K562 (cell line): ENCODE data around the gene ADAMTSL3. TPM values are rescaled to one million over a fixed set of nuclear protein-coding genes. Genes with fewer than 3 reads are reported as not detected.

Experiments used
- ATAC-seq: fragments of 200-7000 bp; cut with Tn5 transposase; 3 replicates; pipeline ENCODE4 v1.9.1; 2020; ENCODE audit warnings: moderate library complexity
- BruUV-seq: library from RNA; stranded (reverse); fragments of 400-500 nt; replicated peaks from 2 replicates; lab custom pipeline; 2021; lab: Mats Ljungman, UMichigan
- CTCF ChIA-PET: fragments of 300-600 bp; formaldehyde crosslinking; extraction: SDS; loops from one replicate; lab custom pipeline; 2021; ENCODE audit warnings: low intra/inter-chr PET ratio; lab: Yijun Ruan, JAX
- POLR2A ChIA-PET: fragments of 300-600, 350-650 bp; sonication (Branson Sonifier 250); formaldehyde crosslinking; extraction: SDS; loops from one replicate; lab custom pipeline; 2021; ENCODE audit warnings: antibody characterized with exemption, inconsistent platforms; lab: Yijun Ruan, JAX
- DNase-seq, 4 experiments: peaks; one replicate each; pipeline versions ENCODE4 v3.0.0 to v3.0.0-alpha.2; 2011 to 2018; ENCODE audit warnings: low spot score in 3 of 4, mixed read lengths in 3 of 4; ENCODE audit errors: extremely low read depth in 1 of 4
- FAIRE-seq: peaks from 2 replicates; lab custom pipeline; 2011; peaks lifted over from hg19 to GRCh38; lab: Jason Lieb, UNC
- H2AFZ ChIP-seq: 2 replicates; pipeline ENCODE4 v1.6.0; 2011; ENCODE audit warnings: low read depth, low read length, control low read depth, inconsistent platforms
- H3K27ac ChIP-seq: fragments of 200-600 bp; 3 replicates; pipeline ENCODE4 v1.8.0; 2011; ENCODE audit warnings: low read depth, mild to moderate bottlenecking, control low read depth, inconsistent platforms, low read length, moderate library complexity, mixed read lengths; ENCODE audit errors: extremely low read depth
- H3K27me3 ChIP-seq, 2 experiments: fragments of 300-600 bp in 1 of 2; 2 replicates in 1 of 2; 3 replicates in 1 of 2; pipeline versions ENCODE4 v1.6.0 to v1.8.0; 2011; ENCODE audit warnings: inconsistent platforms in 2 of 2, low read length in 2 of 2, mild to moderate bottlenecking in 1 of 2, mixed read lengths in 1 of 2, moderate library complexity in 1 of 2; ENCODE audit not compliant: control insufficient read depth in 2 of 2, insufficient read depth in 2 of 2
- H3K36me3 ChIP-seq: fragments of 300-600 bp; 3 replicates; pipeline ENCODE4 v1.8.0; 2011; ENCODE audit warnings: mild to moderate bottlenecking, low read length, inconsistent platforms; ENCODE audit not compliant: control insufficient read depth, insufficient read depth
- H3K4me1 ChIP-seq, 2 experiments: fragments of 200-600 bp in 1 of 2; replicated peaks in 1 of 2; 2 replicates in 1 of 2; 3 replicates in 1 of 2; pipeline versions ENCODE4 v1.5.1 to v1.8.0; 2011; ENCODE audit warnings: inconsistent platforms in 2 of 2, low read length in 2 of 2, mild to moderate bottlenecking in 1 of 2, mixed read lengths in 1 of 2, moderate library complexity in 1 of 2; ENCODE audit not compliant: control insufficient read depth in 2 of 2, insufficient read depth in 2 of 2
- H3K4me2 ChIP-seq: 2 replicates; pipeline ENCODE4 v1.6.1; 2011; ENCODE audit warnings: low read length, control low read depth, inconsistent platforms, mixed read lengths; ENCODE audit not compliant: insufficient read depth
- H3K4me3 ChIP-seq: fragments of 200-600 bp; sonication (generic), shearing (Covaris generic); 2 replicates; pipeline ENCODE4 v1.5.1; 2016; ENCODE audit warnings: control low read depth, inconsistent platforms
- H3K79me2 ChIP-seq: fragments of 200-600 bp; 3 replicates; pipeline ENCODE4 v1.8.0; 2011; ENCODE audit warnings: low read length, inconsistent platforms; ENCODE audit not compliant: control insufficient read depth, insufficient read depth
- H3K9ac ChIP-seq, 2 experiments: 2 replicates each; pipeline versions ENCODE4 v1.6.0 to v1.6.1; 2011; ENCODE audit warnings: low read depth in 2 of 2, low read length in 2 of 2, control low read depth in 1 of 2, inconsistent platforms in 1 of 2, mild to moderate bottlenecking in 1 of 2, mixed read lengths in 1 of 2; ENCODE audit not compliant: insufficient read depth in 1 of 2
- H3K9me1 ChIP-seq: one replicate; pipeline ENCODE4 v1.6.0; 2011; ENCODE audit warnings: inconsistent platforms, mild to moderate bottlenecking, low read length, moderate library complexity; ENCODE audit not compliant: control insufficient read depth, insufficient read depth
- H3K9me3 ChIP-seq: replicated peaks from 2 replicates; pipeline ENCODE4 v1.5.1; 2011; ENCODE audit warnings: low read depth, low read length, inconsistent platforms; ENCODE audit not compliant: control insufficient read depth, insufficient read depth
- H4K20me1 ChIP-seq: replicated peaks from 2 replicates; pipeline ENCODE4 v1.6.1; 2011; ENCODE audit warnings: low read length, inconsistent platforms, mixed read lengths; ENCODE audit not compliant: control insufficient read depth, insufficient read depth
- CBFA2T2 ChIP-seq: fragments of 450-650 bp; conservative IDR thresholded peaks from 2 replicates; pipeline ENCODE4 v1.6.1; 2017; ENCODE audit warnings: mild to moderate bottlenecking
- CLOCK ChIP-seq: fragments of 250-450 bp; sonication (Bioruptor Pico); IDR thresholded peaks from 2 replicates; pipeline ENCODE4 v1.4.0; 2020; ENCODE audit warnings: mild to moderate bottlenecking, moderate library complexity, borderline replicate concordance
- ETV1 ChIP-seq: fragments of 450-650 bp; conservative IDR thresholded peaks from 2 replicates; pipeline ENCODE4 v1.6.1; 2016; ENCODE audit warnings: missing genetic modification characterization, control low read depth, low read depth, missing compliant biosample characterization
- HNRNPK ChIP-seq: fragments of 200-400 bp; formaldehyde crosslinking; IDR thresholded peaks from one replicate; pipeline ENCODE4 v1.6.1; 2018; ENCODE audit warnings: mild to moderate bottlenecking, low read depth, low read length; ENCODE audit not compliant: poor library complexity, severe bottlenecking
- MEF2D ChIP-seq: conservative IDR thresholded peaks from 2 replicates; pipeline ENCODE4 v1.6.1; 2016; ENCODE audit warnings: low read depth, missing genetic modification characterization, missing compliant biosample characterization
- NCOA1 ChIP-seq: fragments of 450-650 bp; IDR thresholded peaks from 2 replicates; pipeline ENCODE4 v1.6.1; 2016; ENCODE audit warnings: low read depth
- NR3C1 ChIP-seq: sonication (generic); formaldehyde crosslinking; IDR thresholded peaks from 2 replicates; pipeline ENCODE4 v1.8.1; 2022; ENCODE audit warnings: missing genetic modification reagents
- POLR2AphosphoS5 ChIP-seq: IDR thresholded peaks from 2 replicates; pipeline ENCODE4 v1.6.1; 2011; ENCODE audit warnings: mild to moderate bottlenecking, low read depth, low read length, moderate library complexity; ENCODE audit not compliant: control insufficient read depth, insufficient read depth
- SMAD3 ChIP-seq: fragments of 450-650 bp; formaldehyde crosslinking; conservative IDR thresholded peaks from 2 replicates; pipeline ENCODE4 v1.4.0; 2020; ENCODE audit warnings: mild to moderate bottlenecking
- TAF9B ChIP-seq: fragments of 450-650 bp; IDR thresholded peaks from 2 replicates; pipeline ENCODE4 v1.6.1; 2018; ENCODE audit warnings: mild to moderate bottlenecking; ENCODE audit not compliant: partially characterized antibody
- TBP ChIP-seq: optimal IDR thresholded peaks from 2 replicates; pipeline ENCODE3; 2011; ENCODE audit warnings: low read depth, low read length, improper control_type of control experiment
- TSHZ1 ChIP-seq: fragments of 250-450 bp; sonication (Bioruptor Pico); IDR thresholded peaks from 2 replicates; pipeline ENCODE4 v1.4.0; 2020; ENCODE audit warnings: mild to moderate bottlenecking, moderate library complexity
- ZBTB8A ChIP-seq: fragments of 450-650 bp; IDR thresholded peaks from 2 replicates; pipeline ENCODE4 v1.6.1; 2018; ENCODE audit warnings: mild to moderate bottlenecking, moderate library complexity; ENCODE audit not compliant: partially characterized antibody
- ZNF217 ChIP-seq: sonication (generic); formaldehyde crosslinking; IDR thresholded peaks from 2 replicates; pipeline ENCODE4 v1.8.0; 2022; ENCODE audit warnings: mild to moderate bottlenecking, missing genetic modification reagents
- ZNF24 ChIP-seq: fragments of 450-650 bp; IDR thresholded peaks from 2 replicates; pipeline ENCODE4 v1.6.1; 2016
- ZNF347 ChIP-seq: fragments of 450-650 bp; formaldehyde crosslinking; IDR thresholded peaks from 2 replicates; pipeline ENCODE4 v1.4.0; 2020; ENCODE audit warnings: low read depth, mild to moderate bottlenecking, moderate library complexity
- ZNF668 ChIP-seq: fragments of 250-450 bp; sonication (Bioruptor Pico); IDR thresholded peaks from 2 replicates; pipeline ENCODE4 v1.8.0; 2022; ENCODE audit warnings: mild to moderate bottlenecking, inconsistent platforms
- WGBS: fragments of 100-300 bp; shearing (Covaris generic); methylation state at CpG from one replicate; pipeline ENCODE4 v1.1.6; 2016; ENCODE audit warnings: low coverage, mixed read lengths; ENCODE audit not compliant: insufficient coverage; ENCODE audit errors: missing lambda C conversion rate; 5-methylcytosine and 5-hydroxymethylcytosine counted together
- in situ Hi-C: fragments of 300-500 bp; cut with MboI; formaldehyde crosslinking; loops from 4 replicates; pipeline ENCODE4 v1.15.0; 2018; ENCODE audit warnings: inconsistent platforms, mixed read lengths
- intact Hi-C: fragments of 100-400 bp; cut with micrococcal nuclease; formaldehyde crosslinking; loops from 2 replicates; pipeline ENCODE4 v1.14.2; 2022
- polyA plus RNA-seq, 8 experiments: library from polyadenylated mRNA; depleted of rRNA in 4 of 8; stranded (reverse) in 5 of 8; unstranded in 3 of 8; fragments of >200 nt; fragmentation: Nextera tagmentation in 2 of 8; fragmentation: Illumina TruSeq in 1 of 8; extraction: Ambion mirVana in 2 of 8; extraction: Trizol in 1 of 8; gene quantifications; 2 replicates each; pipeline versions ENCODE4 v1.2.1 to v1.2.3, GENCODE V29; 2011 to 2014; ENCODE audit warnings: inconsistent platforms in 1 of 8, missing spikeins in 1 of 8
- total RNA-seq, 7 experiments: library from RNA; depleted of rRNA in 6 of 7; stranded (reverse); fragments of >200 nt in 6 of 7; fragmentation: Illumina TruSeq in 2 of 7; extraction: Trizol in 2 of 7; gene quantifications; 2 replicates each; pipeline versions ENCODE4 v1.2.1 to v1.2.3, GENCODE V29; 2011 to 2021; ENCODE audit warnings: low replicate concordance in 1 of 7

Gene ADAMTSL3
- total and polyA plus RNA-seq, 9 of the 15 experiments (the other 6 are each of a cell fraction or from before 2014, with no cell fraction given): 0.01 to 0.18 (median 0.07) TPM; not detected in 3

GRCh38 chr15:83850015-83850414, 196.1 kb downstream of the ADAMTSL3 start (continued):
- no peak for TF ChIP-seq POLR2AphosphoS5
- no peak for TF ChIP-seq HNRNPK
- TF ChIP-seq CBFA2T2: no peak
- no peak for TF ChIP-seq ZNF217 (CRISPR knock-in tag)
- no peak for TF ChIP-seq TBP
- no peak for TF ChIP-seq ZNF24
- TF ChIP-seq SMAD3: no peak

GRCh38 chr15:83850501-83851245, 196.8 kb downstream of the ADAMTSL3 start:
- H3K4me2 ChIP-seq: no peak overlapping the region
- under 1% methylated on average over 8 of the region's 8 CpGs for WGBS
- in situ Hi-C loops: no loop called here
- H3K4me1 ChIP-seq: no peaks in the 10 kb centered on the region
- H3K79me2 ChIP-seq: no peaks in the 10 kb centered on the region
- H3K9ac ChIP-seq: no peak overlapping the region
- no peaks in the 10 kb centered on the region for H4K20me1 ChIP-seq
- FAIRE-seq: no peak
- H3K27me3 ChIP-seq: no peaks in the 10 kb centered on the region
- H3K9me1 ChIP-seq: no peaks in the 10 kb centered on the region
- no peak overlapping the region for H3K27ac ChIP-seq
- POLR2A ChIA-PET: no interaction called here
- DNase-seq: no peak
- BruUV-seq: no TSS peak
- no peak overlapping the region for H3K4me3 ChIP-seq
- no peaks in the 10 kb centered on the region; the same call in 1 of the 2 replicates for H3K9me3 ChIP-seq
- intact Hi-C loops: no loop called here
- no peak for ATAC-seq
- no peaks in the 10 kb centered on the region for H3K36me3 ChIP-seq
- no peak overlapping the region for H2AFZ ChIP-seq
- CTCF ChIA-PET: no interaction called here
- TF ChIP-seq NR3C1 (CRISPR knock-in tag): no peak
- no peak for TF ChIP-seq TSHZ1
- no peak for TF ChIP-seq ZNF668 (CRISPR knock-in tag)
- TF ChIP-seq ETV1 (tag): no peak
- no peak for TF ChIP-seq CLOCK (CRISPR knock-in tag)
- no peak for TF ChIP-seq ZBTB8A
- TF ChIP-seq NCOA1: no peak
- TF ChIP-seq MEF2D (tag): no peak
- no peak for TF ChIP-seq ZNF347 (CRISPR knock-in tag)
- no peak for TF ChIP-seq TAF9B
